ENCODE results near the gene IRX3.

The IRX3 gene

DNA sequence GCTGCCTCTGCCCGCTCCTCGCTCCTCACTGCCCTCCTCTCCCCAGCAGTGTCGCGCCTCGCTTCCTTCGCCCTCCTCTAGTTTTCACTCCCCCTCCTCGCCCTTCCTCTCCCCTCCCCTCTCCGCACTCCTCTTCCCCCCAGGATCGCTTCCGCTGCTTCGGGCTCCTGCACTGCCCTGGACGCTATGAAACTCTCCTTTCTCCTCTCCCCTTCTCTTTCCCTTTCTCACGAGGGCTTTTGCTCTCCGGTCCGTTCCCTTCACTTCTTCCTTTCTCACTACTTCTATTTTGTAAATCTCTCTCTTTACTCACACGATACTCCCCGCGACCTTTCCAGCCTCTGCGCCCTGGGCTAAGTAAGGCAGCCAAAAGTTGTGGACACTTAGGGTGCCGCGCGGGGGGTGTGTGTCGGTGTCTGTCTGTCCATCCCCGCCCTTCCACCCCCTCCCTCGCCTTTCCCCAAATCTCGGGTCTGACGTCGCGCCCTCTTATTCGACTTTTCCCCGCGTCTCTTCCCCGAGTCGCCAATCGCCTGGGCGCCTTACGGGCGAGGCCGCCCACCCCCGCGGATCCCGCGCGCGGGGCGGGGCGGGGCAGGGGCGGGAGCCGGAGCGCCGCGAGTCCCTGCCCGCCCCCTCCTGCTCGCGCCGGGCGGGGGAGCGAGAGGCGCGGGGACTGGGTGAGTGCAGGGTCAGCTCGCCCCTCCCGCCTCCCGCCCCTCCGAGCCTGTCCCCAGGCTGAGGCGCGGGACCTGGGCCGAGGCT is at the start of gene IRX3:
Gene IRX3 (minus strand): TSS at position 422 of the 765 bp plus-strand sequence. CDS start 737 bp downstream, outside the sequence.
- peak; percentile 88 to 95 for DNase-seq

DNA sequence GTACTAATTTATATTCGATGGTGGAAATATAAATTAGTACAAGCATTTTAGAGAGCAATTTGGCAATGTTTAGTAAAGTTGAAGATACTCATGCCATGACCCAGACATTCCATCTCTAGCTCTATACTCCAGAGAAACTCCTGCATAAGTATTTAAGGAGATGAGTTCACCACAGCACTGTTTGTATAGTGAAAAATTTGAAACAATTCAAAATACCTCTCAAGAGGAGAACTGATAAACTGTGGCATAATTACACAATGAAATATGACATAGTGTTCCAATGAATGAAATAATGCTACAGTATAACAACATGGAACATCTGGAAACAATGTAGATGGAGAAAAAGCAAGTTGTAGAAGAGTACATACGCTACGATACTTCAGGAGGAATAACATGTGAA is 48.6 kb upstream of the IRX3 start:
- no peak for DNase-seq

DNA sequence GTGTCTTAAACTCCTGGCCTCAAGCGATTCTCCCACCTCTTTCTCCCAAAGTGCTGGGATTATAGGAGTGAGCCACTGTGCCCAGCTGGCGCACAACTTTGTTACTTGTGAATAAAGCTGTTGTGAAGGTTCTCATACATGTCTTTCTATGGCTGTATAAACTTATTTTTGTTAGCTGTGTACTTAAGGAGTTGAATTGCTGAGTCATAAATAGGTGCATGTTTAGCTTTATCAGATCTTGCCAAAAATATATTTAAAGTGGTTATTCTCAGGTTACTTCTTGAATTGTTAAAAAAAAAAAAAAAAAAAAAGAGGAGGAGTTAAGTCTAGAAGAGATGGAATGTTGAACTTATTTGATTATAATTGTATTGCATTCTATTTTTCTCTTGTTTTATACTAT is 47.6 kb upstream of the IRX3 start:
- DNase-seq, result no peak

DNA sequence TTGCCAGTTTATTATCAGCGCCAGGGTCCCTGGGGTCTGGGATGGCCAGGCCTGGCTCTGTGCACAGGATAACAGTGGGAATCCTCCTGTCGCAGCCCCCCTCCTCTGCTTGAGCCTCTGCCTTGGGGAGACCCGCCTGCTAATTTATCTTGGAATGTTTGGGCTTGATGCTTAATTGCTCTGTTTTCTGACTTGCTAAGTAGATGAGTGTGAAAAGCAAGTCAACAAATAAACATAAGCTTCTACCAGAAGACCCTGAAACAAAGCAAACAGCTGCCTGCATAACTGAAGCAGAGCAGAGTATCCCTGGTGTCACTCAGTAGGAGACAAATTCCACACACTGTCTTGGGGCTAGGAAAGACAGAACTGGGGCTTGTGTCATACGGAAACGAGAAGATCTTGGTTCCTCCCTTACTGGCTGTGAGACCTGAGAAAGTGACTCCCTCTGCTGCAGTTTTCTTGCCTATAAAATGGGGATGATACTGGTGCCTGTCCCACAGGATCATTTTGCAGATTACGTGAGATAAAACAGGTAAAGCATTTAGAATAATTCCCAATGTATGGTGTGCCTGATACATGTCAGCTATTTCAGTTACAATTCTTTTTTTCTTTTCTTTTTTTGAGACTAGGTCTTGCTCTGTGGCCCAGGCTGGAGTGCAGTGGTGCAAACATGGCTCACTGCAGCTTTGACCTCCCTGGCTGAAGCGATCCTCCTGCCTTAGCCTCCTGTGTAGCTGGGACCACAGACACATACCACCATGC is 44.8 kb upstream of the IRX3 start:
- DNase-seq, result no peak

- no peak for DNase-seq
Observed at GRCh38 chr16:54327609-54328008, 41.0 kb upstream of the IRX3 start.

- DNase-seq, result no peak
Observed at GRCh38 chr16:54326266-54326662, 39.7 kb upstream of the IRX3 start.

DNA sequence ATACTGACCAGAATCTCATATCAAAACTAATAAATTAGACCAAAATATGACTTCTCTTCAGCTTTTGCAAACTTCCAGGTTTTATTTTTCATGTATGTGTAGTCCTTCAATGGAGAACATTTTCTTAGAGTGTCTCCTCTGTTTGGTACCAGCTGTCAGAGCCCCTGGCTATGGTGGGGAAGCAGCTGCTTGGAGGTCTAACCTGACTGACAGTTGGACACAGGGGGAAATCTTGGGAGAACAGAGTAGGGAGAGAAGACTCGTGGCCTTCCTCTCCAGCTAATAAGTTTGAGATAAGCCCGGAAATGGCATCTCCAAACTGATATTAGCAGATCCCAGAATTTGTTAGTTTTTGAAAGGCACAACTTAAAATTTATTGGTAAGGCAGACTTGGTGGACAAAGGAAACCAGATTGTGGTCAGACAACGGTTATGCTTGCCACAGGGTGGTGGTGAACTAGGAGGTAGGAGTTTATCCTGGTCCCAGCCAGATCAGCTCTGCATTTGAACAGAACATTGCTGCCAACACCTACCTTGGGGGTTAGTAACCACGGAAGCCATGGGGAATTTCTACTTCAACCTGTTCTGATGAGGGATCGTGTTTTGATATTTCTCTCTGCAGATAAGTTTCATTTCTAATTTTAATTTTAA is 39.2 kb upstream of the IRX3 start:
- DNase-seq, result no peak

DNA sequence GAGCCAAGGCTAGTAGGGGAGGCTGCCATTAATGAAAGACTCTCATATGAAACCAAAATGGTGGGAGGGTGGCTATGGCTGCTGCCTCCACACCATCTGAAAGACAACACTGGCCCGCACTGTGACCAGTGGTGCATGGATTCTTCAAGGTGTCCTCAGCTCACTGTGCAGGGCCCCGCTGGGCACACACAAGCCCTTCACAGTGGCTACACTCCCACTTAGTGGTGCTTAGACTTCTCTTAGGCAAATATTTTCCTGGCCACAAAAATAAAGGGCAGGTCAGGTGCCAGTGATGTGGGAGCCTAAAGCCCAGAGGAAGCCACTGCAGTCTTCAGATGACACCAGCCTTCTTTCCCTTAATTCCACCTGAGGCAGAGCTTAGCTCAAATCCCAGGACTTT is 38.1 kb upstream of the IRX3 start:
- no peak for DNase-seq

DNA sequence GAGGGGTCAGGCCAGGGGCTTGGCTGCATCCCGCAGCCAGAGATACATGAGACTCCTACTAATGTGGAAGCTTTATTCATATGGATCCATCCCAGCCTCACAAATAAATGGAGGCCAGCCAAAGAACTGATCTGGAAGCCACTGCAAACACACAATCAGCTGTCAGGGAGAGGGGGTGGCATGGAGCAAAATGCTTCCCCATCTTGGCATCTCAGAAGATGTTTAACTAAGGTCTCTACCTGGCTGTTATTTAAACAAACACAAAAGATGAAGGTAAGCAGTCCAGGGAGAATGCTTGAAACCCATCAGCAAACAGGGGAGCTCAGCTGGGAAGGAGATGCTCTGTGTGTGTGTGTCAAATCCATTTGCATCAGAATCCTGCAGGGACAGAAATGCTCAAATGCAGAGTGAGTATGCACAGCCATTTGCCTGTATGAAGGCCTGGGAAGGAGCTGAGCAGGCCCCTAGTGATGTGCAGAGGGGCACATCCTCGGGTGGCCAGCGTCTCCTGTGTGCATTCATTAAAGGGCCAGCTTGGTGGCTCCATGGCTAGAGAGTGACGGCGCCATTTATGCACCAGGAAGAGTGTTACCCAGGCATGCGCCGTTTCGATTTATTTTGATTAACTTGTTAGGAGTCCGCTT is 34.2 kb upstream of the IRX3 start:
- DNase-seq, result no peak

DNA sequence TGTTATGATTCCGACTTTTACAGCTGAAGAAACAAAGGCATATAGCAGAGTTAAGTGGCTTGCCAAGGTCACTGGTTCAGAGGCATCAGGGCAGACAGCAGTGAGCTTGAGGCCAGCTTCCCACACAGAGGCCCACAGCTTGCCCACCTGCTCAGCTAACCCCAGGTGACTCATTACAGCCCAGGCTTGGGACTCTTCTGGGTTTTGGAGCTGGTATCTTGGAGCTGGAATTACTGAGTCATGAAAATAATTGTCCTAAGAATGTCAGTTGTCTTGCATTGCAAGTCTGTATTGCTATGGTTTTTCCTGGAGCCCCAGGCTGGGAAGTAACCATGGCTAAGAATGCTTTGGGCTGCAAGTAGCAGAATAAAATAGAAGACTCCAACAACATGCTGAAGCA is 32.4 kb upstream of the IRX3 start:
- no peak for DNase-seq

GRCh38 chr16:54317101-54317611 is 30.6 kb upstream of the IRX3 start:
- no peak for DNase-seq

DNA sequence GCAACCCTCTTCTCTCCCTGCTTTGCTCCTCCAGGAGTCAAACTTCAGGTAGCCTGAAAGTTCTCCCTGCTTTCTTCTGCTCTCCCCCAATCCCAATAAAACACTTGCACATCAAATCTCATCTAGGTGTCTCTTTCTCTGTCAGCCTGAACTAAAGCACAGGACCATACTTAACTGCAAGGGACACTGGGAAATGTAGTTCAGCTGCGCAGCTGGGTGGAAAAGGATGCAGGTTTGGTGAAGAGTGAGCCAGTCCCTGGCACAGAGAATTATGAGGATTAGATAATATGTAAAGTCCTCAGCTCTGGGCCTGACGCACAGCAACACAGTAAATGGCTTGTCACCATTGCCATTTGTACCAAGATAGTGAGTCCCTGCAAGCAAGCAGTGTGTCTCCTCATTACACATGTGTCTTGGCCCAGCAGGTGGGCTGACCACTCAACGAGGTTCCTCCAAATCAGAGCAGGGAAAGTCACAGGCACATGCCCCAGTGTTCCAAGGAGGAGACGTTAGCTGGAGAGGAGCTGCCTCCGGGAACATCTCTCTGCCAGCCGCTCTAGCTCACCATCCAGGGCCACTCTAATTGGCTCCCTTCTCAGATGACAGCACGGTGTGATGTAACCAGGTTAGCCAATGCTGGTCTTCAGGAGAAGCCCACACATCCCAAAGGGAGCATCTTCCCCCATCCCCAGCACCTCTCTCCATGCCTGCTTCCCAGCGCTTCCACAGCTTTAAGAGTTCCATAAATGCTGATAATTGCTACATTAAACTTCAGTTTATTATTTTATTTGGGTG is 29.7 kb upstream of the IRX3 start:
- no peak for DNase-seq

- no peak for DNase-seq
Observed at GRCh38 chr16:54313789-54314188, 27.2 kb upstream of the IRX3 start.

GRCh38 chr16:54312502-54312991 is 26.0 kb upstream of the IRX3 start:
- DNase-seq, result no peak

DNA sequence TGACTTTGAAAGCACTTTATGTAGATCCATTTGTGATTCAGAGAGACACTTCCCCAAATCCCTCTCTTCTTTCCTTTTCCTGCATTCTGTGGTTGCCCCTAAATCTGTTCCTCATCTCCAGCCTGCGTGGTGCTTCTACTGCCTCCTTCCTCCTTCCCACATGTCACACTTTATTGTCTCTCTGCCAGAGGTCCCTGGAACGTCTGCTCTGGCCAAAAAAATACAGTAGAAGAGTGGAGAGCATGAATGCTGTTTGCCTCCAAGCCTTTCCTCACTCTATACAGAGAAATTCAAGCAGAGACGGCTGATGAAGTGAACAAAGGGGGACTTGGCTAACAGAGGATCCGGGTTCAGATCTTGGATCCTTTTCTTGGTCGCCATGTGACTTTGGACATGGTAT is 22.8 kb upstream of the IRX3 start:
- peak in 1 of 2 experiments; percentile 3 for DNase-seq

GRCh38 chr16:54305080-54305479 is 18.5 kb upstream of the IRX3 start:
- no peak for DNase-seq

DNA sequence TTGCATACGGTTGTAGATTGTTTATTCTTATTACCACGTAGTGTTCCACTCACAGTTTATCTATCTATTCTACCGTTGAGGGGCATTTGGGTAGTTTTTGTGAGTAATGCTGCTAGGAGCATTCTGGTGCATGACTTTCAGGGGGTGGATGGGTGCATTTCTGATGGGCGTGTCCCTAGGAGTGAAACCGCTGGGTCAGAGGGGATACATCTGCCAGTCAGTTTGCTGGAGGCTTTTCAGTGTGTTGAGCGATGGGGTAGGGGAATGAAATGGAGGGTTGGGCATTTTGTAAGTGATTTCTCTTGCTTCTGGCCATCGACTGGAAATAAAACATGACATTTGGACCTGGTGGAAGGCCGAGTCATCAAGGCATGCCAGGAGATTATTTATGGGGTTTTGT is 17.0 kb upstream of the IRX3 start:
- DNase-seq, result no peak

GRCh38 chr16:54297154-54297553 is 10.6 kb upstream of the IRX3 start:
- DNase-seq, result no peak

GRCh38 chr16:54296543-54296942 is 10.0 kb upstream of the IRX3 start:
- no peak for DNase-seq

DNA sequence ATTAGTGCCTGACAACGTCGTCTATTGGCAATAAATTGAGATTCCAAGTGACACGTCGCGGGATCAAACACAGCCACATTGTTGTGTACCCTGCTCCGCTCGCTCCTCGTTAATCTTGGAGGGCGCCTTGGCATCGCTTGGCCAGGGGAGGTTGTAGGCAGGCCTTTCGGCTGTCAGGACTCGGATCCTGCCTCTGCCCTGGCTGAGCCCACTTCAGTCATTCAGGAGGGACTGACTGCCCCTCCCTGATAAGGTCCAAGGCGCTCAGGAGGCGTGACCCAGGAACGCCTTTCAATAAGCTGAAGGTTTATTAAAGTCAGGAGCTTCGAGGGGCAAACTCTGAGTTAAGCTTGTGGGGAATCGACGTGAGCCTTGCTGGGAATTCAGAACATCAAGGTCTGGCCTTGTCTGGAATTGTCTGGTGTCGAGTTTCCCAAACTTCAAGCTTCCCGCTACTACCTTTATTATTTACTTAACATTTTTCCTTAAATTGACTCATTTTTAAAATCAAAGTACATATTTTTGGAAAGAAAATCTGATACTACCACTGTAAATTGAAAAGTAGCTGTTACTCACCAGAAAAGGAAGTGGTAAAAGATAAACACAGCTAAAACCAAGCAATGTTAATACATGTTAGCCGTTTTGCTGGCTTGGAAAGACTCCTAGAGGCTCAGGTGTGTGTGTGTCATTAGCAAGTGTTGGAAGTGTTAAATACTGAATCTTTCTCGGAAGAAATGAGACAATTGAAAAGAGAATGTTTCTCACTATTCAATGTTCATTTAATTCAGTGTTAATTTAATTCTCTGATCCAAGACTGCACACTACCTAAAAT is 5.3 kb upstream of the IRX3 start:
- DNase-seq, result no peak

Measured in Kasumi-1 (cell line).